ENCODE data around the gene TCEAL6.

TCEAL6 gene

GRCh38 chrX:102113367-102113766 is 28.9 kb downstream of the TCEAL6 start:
- TF ChIP-seq GATA1 (IDR thresholded peaks at IDR 0.05; ENCODE audit: low read depth, low read length) (no peak), POLR2A (IDR thresholded peaks at IDR 0.05; ENCODE audit: low read length) (no peak)
- no peak for DNase-seq
